AG04450 (cell line): ENCODE measurements around the gene STAT3. TPM values are rescaled to one million over a fixed set of nuclear protein-coding genes. Genes with fewer than 3 reads are reported as not detected.

ENCODE experiments used
- CTCF ChIA-PET: fragments of 300-600, 350-600 bp; formaldehyde crosslinking; extraction: SDS; loops from one replicate; lab custom pipeline; 2022; ENCODE audit warnings: antibody characterized with exemption, inconsistent platforms; lab: Charles Lee
- POLR2A ChIA-PET: fragments of 350-600 bp; formaldehyde crosslinking; extraction: SDS; loops from one replicate; lab custom pipeline; 2021; ENCODE audit warnings: antibody characterized with exemption, inconsistent platforms; lab: Yijun Ruan, JAX
- DNase-seq: peaks from one replicate; pipeline ENCODE4 v3.0.0-alpha.2; 2011; ENCODE audit warnings: low read depth, low spot score
- H3K27ac ChIP-seq: one replicate; pipeline ENCODE4 v1.5.1; 2012; ENCODE audit warnings: low read depth, low read length, control low read depth
- H3K27me3 ChIP-seq: one replicate; pipeline ENCODE4 v1.6.0; 2012; ENCODE audit warnings: low read length; ENCODE audit not compliant: control insufficient read depth, insufficient read depth
- H3K4me3 ChIP-seq: 2 replicates; pipeline ENCODE4 v1.5.1; 2011; ENCODE audit warnings: mild to moderate bottlenecking, low read depth, low read length, control low read depth
- H3K9me3 ChIP-seq: 2 replicates; pipeline ENCODE4 v1.5.1; 2012; ENCODE audit warnings: low read length; ENCODE audit not compliant: control insufficient read depth, insufficient read depth
- CTCF ChIP-seq: IDR thresholded peaks from 2 replicates; pipeline ENCODE4 v1.5.1; 2011; ENCODE audit warnings: low read depth, low read length, control low read depth, inconsistent platforms
- polyA plus RNA-seq: library from polyadenylated mRNA; depleted of rRNA; stranded (reverse); fragments of >200 nt; gene quantifications from 2 replicates; pipeline ENCODE4 v1.2.3, GENCODE V29; 2011

Gene STAT3
- polyA plus RNA-seq, 1 experiment = 77.1 TPM

- no peak for DNase-seq
- CTCF ChIA-PET = interaction anchor here (1.2 kb wide), 1 partner anchor 55 kb away, joined by 6 read pairs; no protein-coding TSS in a partner anchor
- H3K9me3 ChIP-seq = no peaks in the 10 kb centered on the region
- H3K27me3 ChIP-seq = peaks cover 2% of the 10 kb centered on the region
- TF ChIP-seq CTCF = no peak
- POLR2A ChIA-PET = interaction anchor here (0.8 to 1.4 kb wide), 2 partner anchors 43 to 243 kb away, joined by 5 read pairs; no protein-coding TSS in a partner anchor
- H3K4me3 ChIP-seq = peak overlapping the region; percentile 78; the same call in 1 of the 2 replicates
- no peak overlapping the region for H3K27ac ChIP-seq
Measured at GRCh38 chr17:42277342-42277712, 110.9 kb downstream of the STAT3 start.

DNA sequence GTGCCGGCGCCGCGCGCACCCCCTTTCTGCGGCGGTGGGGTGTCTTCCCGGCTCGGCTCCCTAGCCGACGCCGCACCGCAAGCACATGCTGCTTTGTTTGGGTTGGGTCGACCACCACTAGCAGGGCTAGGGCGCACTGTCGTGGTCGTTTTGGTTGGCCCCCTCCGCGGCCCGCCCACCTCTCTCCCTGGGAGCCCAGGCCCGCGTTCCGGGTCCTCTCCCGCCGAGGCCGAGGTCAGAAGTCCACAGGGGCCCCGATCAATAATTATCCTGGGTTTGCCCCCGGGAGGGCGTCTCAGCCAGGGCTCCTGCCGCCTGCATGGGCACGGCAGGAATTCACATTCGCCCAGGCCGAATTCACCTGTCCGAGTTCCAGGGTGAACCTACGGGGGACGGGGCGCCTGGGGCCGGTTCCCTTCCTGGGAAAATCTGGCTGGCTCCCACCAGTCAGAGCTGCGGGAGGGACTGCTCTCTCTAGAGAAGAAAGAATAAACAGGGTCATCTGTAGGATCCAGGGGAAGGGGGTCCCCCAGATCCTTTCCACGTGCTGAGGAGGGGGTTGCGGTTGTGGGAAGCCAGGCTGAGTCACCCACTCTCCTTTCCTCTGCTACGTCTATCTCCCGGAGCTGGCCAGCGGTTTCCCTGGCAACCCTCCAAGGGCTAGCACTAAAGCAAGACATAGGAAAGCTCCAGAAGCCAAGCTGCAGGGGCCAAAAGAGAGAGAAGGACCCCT is 111.5 kb downstream of the STAT3 start:
- ChIA-PET POLR2A (interaction anchor here (1.4 to 2.1 kb wide), 2 partner anchors 54 to 243 kb away, joined by 5 to 8 read pairs; no protein-coding TSS in a partner anchor), CTCF (interaction anchor here (1.2 kb wide), 1 partner anchor 55 kb away, joined by 6 read pairs; no protein-coding TSS in a partner anchor)
- DNase-seq = peak; percentile 57
- peaks cover 2% of the 10 kb centered on the region for H3K27me3 ChIP-seq
- H3K4me3 ChIP-seq = peak overlapping the region; percentile 78
- no peaks in the 10 kb centered on the region for H3K9me3 ChIP-seq
- no peak for TF ChIP-seq CTCF
- H3K27ac ChIP-seq = peak overlapping the region; percentile 77

DNA sequence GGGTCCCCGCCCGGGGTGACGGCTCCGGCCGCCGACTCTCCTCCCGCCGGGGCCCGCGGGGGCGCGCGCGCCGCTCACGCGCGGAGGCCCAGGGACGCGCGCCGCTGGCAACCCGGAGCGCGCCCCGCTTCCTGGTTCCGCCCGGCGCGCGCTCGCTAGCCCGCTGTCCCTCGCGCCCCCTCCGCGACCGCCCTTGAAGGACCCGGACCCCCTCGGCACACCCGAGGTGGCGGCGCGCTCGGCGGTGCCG is 112.0 kb downstream of the STAT3 start, which contains the start of gene STAT5B:
Gene STAT5B (minus strand): TSS at position 33 of the 250 bp plus-strand sequence. CDS start 44,264 bp downstream, outside the sequence.
- Histone ChIP-seq H3K27me3 (peaks cover 2% of the 10 kb centered on the region), H3K27ac (peak within 1 kb of the TSS; percentile 77), H3K4me3 (peak within 1 kb of the TSS; percentile 78), H3K9me3 (no peaks in the 10 kb centered on the region)
- ChIA-PET POLR2A (interaction anchor here (1.1 to 2.1 kb wide), 2 partner anchors 54 to 82 kb away, joined by 3 to 8 read pairs; no protein-coding TSS in a partner anchor), CTCF (interaction anchor here (1.1 kb wide), 1 partner anchor 26 kb away, joined by 3 read pairs; no protein-coding TSS in a partner anchor)
- TF ChIP-seq CTCF = no peak
- DNase-seq = no peak

GRCh38 chr17:42275527-42276358 is 112.5 kb downstream of the STAT3 start:
- DNase-seq = peak; percentile 15

More at GRCh38 chr17:42275527-42276358, 112.5 kb downstream of the STAT3 start:
- Histone ChIP-seq H3K4me3 (peak overlapping the region; percentile 78), H3K27me3 (peaks cover 2% of the 10 kb centered on the region), H3K9me3 (no peaks in the 10 kb centered on the region), H3K27ac (peak overlapping the region; percentile 73)
- CTCF ChIA-PET = interaction anchor here (0.6 to 1.5 kb wide), 4 partner anchors 26 to 242 kb away, joined by 3 to 4 read pairs (median 4); no protein-coding TSS in a partner anchor
- TF ChIP-seq CTCF = no peak
- POLR2A ChIA-PET = interaction anchor here (0.6 to 2.1 kb wide), 8 partner anchors 9 to 147 kb away, joined by 3 to 10 read pairs (median 4); partner anchors contain the start of genes CAVIN1 and STAT3
